SK-N-SH (cell line): ENCODE data around the gene IQSEC1. TPM values are rescaled to one million over a fixed set of nuclear protein-coding genes. Genes with fewer than 3 reads are reported as not detected.

Experiments
- CTCF ChIA-PET: fragments of 300-600, 350-600 bp; formaldehyde crosslinking; extraction: SDS; loops from one replicate; lab custom pipeline; 2021; lab: Yijun Ruan, JAX
- POLR2A ChIA-PET: fragments of 350-600 bp; sonication (Branson Sonifier 250); formaldehyde crosslinking; extraction: SDS; loops from one replicate; lab custom pipeline; 2020; ENCODE audit warnings: antibody characterized with exemption, inconsistent platforms; lab: Yijun Ruan, JAX
- DNase-seq: peaks from one replicate; pipeline ENCODE4 v3.0.0; 2012
- H2AFZ ChIP-seq: fragments of 200-600 bp; sonication (generic); 2 replicates; pipeline ENCODE4 v1.8.1; 2016; ENCODE audit warnings: antibody characterized with exemption, mild to moderate bottlenecking, low read depth
- H3F3A ChIP-seq: fragments of 200-600 bp; sonication (generic); replicated peaks from 2 replicates; pipeline ENCODE3; 2016; ENCODE audit warnings: antibody characterized with exemption, mild to moderate bottlenecking; ENCODE audit not compliant: insufficient read depth
- H3K27ac ChIP-seq, 2 experiments: fragments of 200-500 bp in 1 of 2; fragments of 200-600 bp in 1 of 2; sonication (Bioruptor generic) in 1 of 2; sonication (generic), shearing (Covaris generic) in 1 of 2; 2 replicates each; pipeline versions ENCODE4 v1.5.1 to v1.6.1; 2014 to 2016; ENCODE audit warnings: low read depth in 2 of 2, inconsistent platforms in 1 of 2, low read length in 1 of 2, mild to moderate bottlenecking in 1 of 2, mixed read lengths in 1 of 2
- H3K27me3 ChIP-seq: fragments of 200-600 bp; sonication (generic), shearing (Covaris generic); 2 replicates; pipeline ENCODE4 v1.6.1; 2016; ENCODE audit warnings: mixed run types; ENCODE audit not compliant: insufficient read depth
- H3K36me3 ChIP-seq, 2 experiments: fragments of 200-500 bp in 1 of 2; fragments of 200-600 bp in 1 of 2; sonication (Bioruptor generic) in 1 of 2; sonication (generic) in 1 of 2; replicated peaks in 1 of 2; 2 replicates each; pipeline versions ENCODE3 to v1.5.1; 2014 to 2016; ENCODE audit warnings: low read length in 1 of 2, mild to moderate bottlenecking in 1 of 2; ENCODE audit not compliant: insufficient read depth in 2 of 2, control insufficient read depth in 1 of 2
- H3K4me1 ChIP-seq, 2 experiments: fragments of 200-500 bp in 1 of 2; fragments of 200-600 bp in 1 of 2; sonication (Bioruptor generic) in 1 of 2; sonication (generic), shearing (Covaris generic) in 1 of 2; 2 replicates each; pipeline versions ENCODE4 v1.5.1 to v1.6.1; 2014 to 2016; ENCODE audit warnings: low read depth in 1 of 2, low read length in 1 of 2, mixed run types in 1 of 2; ENCODE audit not compliant: insufficient read depth in 2 of 2, control insufficient read depth in 1 of 2
- H3K4me2 ChIP-seq: fragments of 200-600 bp; sonication (generic), shearing (Covaris generic); 2 replicates; pipeline ENCODE4 v1.6.1; 2017; ENCODE audit warnings: mixed run types
- H3K4me3 ChIP-seq, 2 experiments: fragments of 200-500 bp in 1 of 2; fragments of 200-600 bp in 1 of 2; sonication (Bioruptor generic) in 1 of 2; sonication (generic), shearing (Covaris generic) in 1 of 2; 2 replicates each; pipeline versions ENCODE4 v1.5.1 to v1.8.1; 2014 to 2016; ENCODE audit warnings: low read depth in 2 of 2, inconsistent platforms in 1 of 2, low read length in 1 of 2, mild to moderate bottlenecking in 1 of 2, mixed read lengths in 1 of 2, moderate library complexity in 1 of 2
- H3K79me2 ChIP-seq: fragments of 200-600 bp; sonication (generic); 2 replicates; pipeline ENCODE4 v1.8.1; 2017; ENCODE audit warnings: mild to moderate bottlenecking; ENCODE audit not compliant: insufficient read depth
- H3K9ac ChIP-seq: fragments of 200-600 bp; sonication (generic); 2 replicates; pipeline ENCODE4 v1.6.1; 2017; ENCODE audit warnings: mixed run types
- H3K9me2 ChIP-seq: fragments of 200-600 bp; sonication (generic); 2 replicates; pipeline ENCODE4 v1.6.1; 2017; ENCODE audit warnings: mixed run types
- H3K9me3 ChIP-seq: fragments of 200-600 bp; sonication (generic); 2 replicates; pipeline ENCODE4 v1.6.1; 2017; ENCODE audit warnings: mixed run types, mild to moderate bottlenecking, moderate library complexity
- H4K20me1 ChIP-seq: fragments of 200-600 bp; sonication (generic); 2 replicates; pipeline ENCODE4 v1.6.1; 2017; ENCODE audit warnings: mild to moderate bottlenecking, mixed run types; ENCODE audit not compliant: insufficient read depth
- CHD2 ChIP-seq: fragments of 150-350 bp; IDR thresholded peaks from 2 replicates; pipeline ENCODE4 v1.6.1; 2018; ENCODE audit warnings: low read length; ENCODE audit not compliant: partially characterized antibody
- EP300 ChIP-seq, 2 experiments: IDR thresholded peaks; 2 replicates each; pipeline versions ENCODE4 v1.4.0 to v1.6.1; 2012; ENCODE audit warnings: borderline replicate concordance in 1 of 2, low read depth in 1 of 2, low read length in 1 of 2
- FOXJ3 ChIP-seq: sonication (generic); formaldehyde crosslinking; IDR thresholded peaks from 2 replicates; pipeline ENCODE4 v1.5.1; 2020; ENCODE audit warnings: mild to moderate bottlenecking, missing genetic modification reagents
- FOXM1 ChIP-seq: IDR thresholded peaks from 2 replicates; pipeline ENCODE4 v1.4.0; 2012; ENCODE audit warnings: low read depth, mild to moderate bottlenecking
- GATA2 ChIP-seq: sonication (generic); formaldehyde crosslinking; IDR thresholded peaks from 2 replicates; pipeline ENCODE4 v1.5.0; 2020; ENCODE audit warnings: mild to moderate bottlenecking, missing genetic modification reagents
- JUND ChIP-seq: IDR thresholded peaks from 2 replicates; pipeline ENCODE4 v1.4.0; 2012
- MXI1 ChIP-seq: IDR thresholded peaks from 2 replicates; pipeline ENCODE4 v1.6.1; 2012; ENCODE audit warnings: mild to moderate bottlenecking, low read depth, low read length, improper control_type of control experiment
- NFIC ChIP-seq: IDR thresholded peaks from 2 replicates; pipeline ENCODE4 v1.4.0; 2012; ENCODE audit warnings: borderline replicate concordance
- POLR2AphosphoS5 ChIP-seq: IDR thresholded peaks from 2 replicates; pipeline ENCODE4 v1.6.1; 2012; ENCODE audit warnings: low read depth, low read length
- RAD21 ChIP-seq: IDR thresholded peaks from 2 replicates; pipeline ENCODE4 v1.6.1; 2012; ENCODE audit warnings: mild to moderate bottlenecking, low read length
- REST ChIP-seq: IDR thresholded peaks from 2 replicates; pipeline ENCODE4 v1.6.1; 2012; ENCODE audit warnings: mild to moderate bottlenecking, low read depth, low read length, moderate library complexity
- TAF1 ChIP-seq: IDR thresholded peaks from 2 replicates; pipeline ENCODE4 v1.6.1; 2012; ENCODE audit warnings: low read depth, mild to moderate bottlenecking, low read length, moderate library complexity, borderline replicate concordance
- TCF12 ChIP-seq: IDR thresholded peaks from 2 replicates; pipeline ENCODE4 v1.4.0; 2012
- TEAD4 ChIP-seq: IDR thresholded peaks from 2 replicates; pipeline ENCODE4 v1.4.0; 2012; ENCODE audit warnings: mild to moderate bottlenecking, borderline replicate concordance; ENCODE audit not compliant: insufficient read depth
- USF2 ChIP-seq: fragments of 150-350 bp; IDR thresholded peaks from 2 replicates; pipeline ENCODE4 v1.6.1; 2017; ENCODE audit warnings: antibody characterized with exemption, low read length, low read depth, borderline replicate concordance
- WGBS: methylation state at CpG from one replicate; pipeline ENCODE4 v1.1.6; 2017; ENCODE audit warnings: low lambda C conversion rate; 5-methylcytosine and 5-hydroxymethylcytosine counted together
- polyA plus RNA-seq, 3 experiments: library from polyadenylated mRNA; depleted of rRNA; stranded (reverse); fragments of >200 nt; gene quantifications; 2 replicates each; pipeline ENCODE4 v1.2.3, GENCODE V29; 2012
- TF ChIP-seq, protein P1 (sequence below): IDR thresholded peaks from 2 replicates; pipeline ENCODE4 v1.4.0; 2012; ENCODE audit warnings: low read depth, borderline replicate concordance
- TF ChIP-seq, protein P2 (sequence below): fragments of 150-350 bp; IDR thresholded peaks from 2 replicates; pipeline ENCODE4 v1.6.1; 2016; ENCODE audit warnings: mild to moderate bottlenecking, low read depth, low read length

The IQSEC1 gene
- polyA plus RNA-seq, 1 of the 3 experiments (the other 2 are of a cell fraction): 6.2 TPM

- no peak for TF ChIP-seq NFIC
- TF ChIP-seq, protein P1, sequence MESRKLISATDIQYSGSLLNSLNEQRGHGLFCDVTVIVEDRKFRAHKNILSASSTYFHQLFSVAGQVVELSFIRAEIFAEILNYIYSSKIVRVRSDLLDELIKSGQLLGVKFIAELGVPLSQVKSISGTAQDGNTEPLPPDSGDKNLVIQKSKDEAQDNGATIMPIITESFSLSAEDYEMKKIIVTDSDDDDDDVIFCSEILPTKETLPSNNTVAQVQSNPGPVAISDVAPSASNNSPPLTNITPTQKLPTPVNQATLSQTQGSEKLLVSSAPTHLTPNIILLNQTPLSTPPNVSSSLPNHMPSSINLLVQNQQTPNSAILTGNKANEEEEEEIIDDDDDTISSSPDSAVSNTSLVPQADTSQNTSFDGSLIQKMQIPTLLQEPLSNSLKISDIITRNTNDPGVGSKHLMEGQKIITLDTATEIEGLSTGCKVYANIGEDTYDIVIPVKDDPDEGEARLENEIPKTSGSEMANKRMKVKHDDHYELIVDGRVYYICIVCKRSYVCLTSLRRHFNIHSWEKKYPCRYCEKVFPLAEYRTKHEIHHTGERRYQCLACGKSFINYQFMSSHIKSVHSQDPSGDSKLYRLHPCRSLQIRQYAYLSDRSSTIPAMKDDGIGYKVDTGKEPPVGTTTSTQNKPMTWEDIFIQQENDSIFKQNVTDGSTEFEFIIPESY: no peak
- no peak for TF ChIP-seq FOXJ3
- no peak for TF ChIP-seq TAF1
- no peak for TF ChIP-seq TEAD4
- no peak for TF ChIP-seq MXI1
- TF ChIP-seq FOXM1: no peak
- TF ChIP-seq EP300 (IDR thresholded peaks at IDR 0.05; ENCODE audit: borderline replicate concordance in 1 of 2, low read depth in 1 of 2, low read length in 1 of 2): no peak
- TF ChIP-seq TCF12: no peak
- TF ChIP-seq, protein P2, sequence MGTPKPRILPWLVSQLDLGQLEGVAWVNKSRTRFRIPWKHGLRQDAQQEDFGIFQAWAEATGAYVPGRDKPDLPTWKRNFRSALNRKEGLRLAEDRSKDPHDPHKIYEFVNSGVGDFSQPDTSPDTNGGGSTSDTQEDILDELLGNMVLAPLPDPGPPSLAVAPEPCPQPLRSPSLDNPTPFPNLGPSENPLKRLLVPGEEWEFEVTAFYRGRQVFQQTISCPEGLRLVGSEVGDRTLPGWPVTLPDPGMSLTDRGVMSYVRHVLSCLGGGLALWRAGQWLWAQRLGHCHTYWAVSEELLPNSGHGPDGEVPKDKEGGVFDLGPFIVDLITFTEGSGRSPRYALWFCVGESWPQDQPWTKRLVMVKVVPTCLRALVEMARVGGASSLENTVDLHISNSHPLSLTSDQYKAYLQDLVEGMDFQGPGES: no peak
- no peak for TF ChIP-seq POLR2AphosphoS5
- no peak for TF ChIP-seq GATA2 (CRISPR knock-in tag)
- TF ChIP-seq CHD2: no peak
- TF ChIP-seq USF2: no peak
- no peak for TF ChIP-seq RAD21
- TF ChIP-seq REST: no peak
- TF ChIP-seq JUND: no peak
- Histone ChIP-seq H3K9ac (no peak overlapping the region), H3F3A (no peaks in the 10 kb centered on the region), H3K4me3 (no peak overlapping the region), H3K4me1 (peaks cover 0 to 12% of the 10 kb centered on the region in 2 experiments; a peak in 1 of 4 replicates), H3K36me3 (no peaks in the 10 kb centered on the region), H4K20me1 (no peaks in the 10 kb centered on the region), H3K79me2 (no peaks in the 10 kb centered on the region), H3K27me3 (no peaks in the 10 kb centered on the region), H3K4me2 (no peak overlapping the region), H2AFZ (no peak overlapping the region), H3K9me3 (no peaks in the 10 kb centered on the region), H3K9me2 (no peaks in the 10 kb centered on the region), H3K27ac (no peak overlapping the region)
- no peak for DNase-seq
- ChIA-PET CTCF (interaction anchor here (1.2 to 13.3 kb wide), 3 partner anchors 9 to 113 kb away, joined by 3 to 150 read pairs (median 8); no protein-coding TSS in a partner anchor), POLR2A (no interaction called here)
- 74% methylated on average over 6 of the region's 9 CpGs for WGBS
Observed at GRCh38 chr3:12870942-12871341, 202.3 kb downstream of the IQSEC1 start.
